Suprapubic skin (tissue), 3 donors: Measurements from ENCODE around the gene INPP4B.

ENCODE experiments used
- CTCF ChIP-seq, 2 donors: fragments of 200-600 bp in 1 of 2; fragments of 450-650 bp in 1 of 2; sonication (generic) in 1 of 2; IDR thresholded peaks; one replicate each; pipeline ENCODE4 v1.5.1; 2016 to 2019; ENCODE audit warnings: antibody characterized with exemption in 2 of 2, mild to moderate bottlenecking in 1 of 2, moderate library complexity in 1 of 2
- EP300 ChIP-seq: sonication (generic); formaldehyde crosslinking; IDR thresholded peaks from one replicate; pipeline ENCODE4 v1.6.1; 2017; ENCODE audit warnings: antibody characterized with exemption
- POLR2A ChIP-seq, 2 donors: fragments of 450-650 bp; IDR thresholded peaks; one replicate each; pipeline ENCODE4 v1.6.1; 2017; ENCODE audit warnings: antibody characterized with exemption in 2 of 2, mild to moderate bottlenecking in 2 of 2, moderate library complexity in 2 of 2

GRCh38 chr4:142405021-142405694 is 440.9 kb downstream of the INPP4B start:
- TF ChIP-seq CTCF (IDR thresholded peaks at IDR 0.05): no peak
- no peak for TF ChIP-seq EP300
- no peak for TF ChIP-seq POLR2A (IDR thresholded peaks at IDR 0.05)
